Measurements from ENCODE around the gene LRMDA. TPM values are rescaled to one million over a fixed set of nuclear protein-coding genes. Genes with fewer than 3 reads are reported as not detected.
"Not testable (repeated sequence)": the region's sequence is repeated elsewhere in the genome, so short reads cannot be mapped to it uniquely, and the experiment has no call there.

The LRMDA gene
- total RNA-seq, 1 experiment from 2014 or later = not detected

DNA sequence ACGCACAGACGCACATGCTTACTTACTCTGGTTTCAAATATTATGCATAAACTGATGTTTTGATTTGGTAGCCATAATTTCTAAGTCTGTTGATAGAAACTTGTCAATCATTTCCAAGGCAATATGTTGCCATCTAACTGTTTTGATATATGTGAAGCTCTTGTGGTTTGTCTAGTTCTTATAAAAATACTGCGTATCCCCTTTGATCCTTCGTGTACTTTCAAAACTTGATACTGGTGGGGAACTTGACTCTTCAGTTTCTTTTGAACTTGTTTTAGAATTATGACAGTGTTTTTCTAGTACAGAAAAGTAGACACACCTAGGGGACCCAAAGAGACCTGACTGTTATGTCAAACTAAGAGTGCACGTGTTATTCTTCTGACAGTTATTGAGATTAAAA is 708.0 kb downstream of the LRMDA start:
- no peaks in the 10 kb centered on the region for H3K4me1 ChIP-seq (ENCODE audit: insufficient read depth, low read length, poor library complexity, severe bottlenecking)
- H3K36me3 ChIP-seq (ENCODE audit: insufficient read depth, low read length, poor library complexity, severe bottlenecking) = no peaks in the 10 kb centered on the region
- POLR2A ChIA-PET (ENCODE audit: low non-redundant PET) = no interaction called here
- CTCF ChIA-PET = no interaction called here
- no TSS peak for BruUV-seq (replicated peaks)
- H3K27me3 ChIP-seq (replicated peaks; ENCODE audit: insufficient read depth, low read depth, low read length, poor library complexity) = no peaks in the 10 kb centered on the region
- intact Hi-C loops (cut with micrococcal nuclease; ENCODE audit: unreplicated experiment) = no loop called here
- DNase-seq (ENCODE audit: low spot score) = no peak
- H3K9me3 ChIP-seq (ENCODE audit: low read depth, low read length, poor library complexity, severe bottlenecking) = no peaks in the 10 kb centered on the region
- no peak overlapping the region for H3K27ac ChIP-seq (ENCODE audit: low read depth, low read length, poor library complexity, severe bottlenecking)
- TF ChIP-seq, protein P1, sequence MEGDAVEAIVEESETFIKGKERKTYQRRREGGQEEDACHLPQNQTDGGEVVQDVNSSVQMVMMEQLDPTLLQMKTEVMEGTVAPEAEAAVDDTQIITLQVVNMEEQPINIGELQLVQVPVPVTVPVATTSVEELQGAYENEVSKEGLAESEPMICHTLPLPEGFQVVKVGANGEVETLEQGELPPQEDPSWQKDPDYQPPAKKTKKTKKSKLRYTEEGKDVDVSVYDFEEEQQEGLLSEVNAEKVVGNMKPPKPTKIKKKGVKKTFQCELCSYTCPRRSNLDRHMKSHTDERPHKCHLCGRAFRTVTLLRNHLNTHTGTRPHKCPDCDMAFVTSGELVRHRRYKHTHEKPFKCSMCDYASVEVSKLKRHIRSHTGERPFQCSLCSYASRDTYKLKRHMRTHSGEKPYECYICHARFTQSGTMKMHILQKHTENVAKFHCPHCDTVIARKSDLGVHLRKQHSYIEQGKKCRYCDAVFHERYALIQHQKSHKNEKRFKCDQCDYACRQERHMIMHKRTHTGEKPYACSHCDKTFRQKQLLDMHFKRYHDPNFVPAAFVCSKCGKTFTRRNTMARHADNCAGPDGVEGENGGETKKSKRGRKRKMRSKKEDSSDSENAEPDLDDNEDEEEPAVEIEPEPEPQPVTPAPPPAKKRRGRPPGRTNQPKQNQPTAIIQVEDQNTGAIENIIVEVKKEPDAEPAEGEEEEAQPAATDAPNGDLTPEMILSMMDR (conservative IDR thresholded peaks at IDR 0.05; ENCODE audit: low read depth, low read length) = no peak
- no peak for TF ChIP-seq EZH2 (IDR thresholded peaks at IDR 0.05; ENCODE audit: borderline replicate concordance, low read depth, low read length, poor library complexity, severe bottlenecking)
- no peak overlapping the region for H3K4me3 ChIP-seq (ENCODE audit: low read depth, low read length, poor library complexity, severe bottlenecking)

DNA sequence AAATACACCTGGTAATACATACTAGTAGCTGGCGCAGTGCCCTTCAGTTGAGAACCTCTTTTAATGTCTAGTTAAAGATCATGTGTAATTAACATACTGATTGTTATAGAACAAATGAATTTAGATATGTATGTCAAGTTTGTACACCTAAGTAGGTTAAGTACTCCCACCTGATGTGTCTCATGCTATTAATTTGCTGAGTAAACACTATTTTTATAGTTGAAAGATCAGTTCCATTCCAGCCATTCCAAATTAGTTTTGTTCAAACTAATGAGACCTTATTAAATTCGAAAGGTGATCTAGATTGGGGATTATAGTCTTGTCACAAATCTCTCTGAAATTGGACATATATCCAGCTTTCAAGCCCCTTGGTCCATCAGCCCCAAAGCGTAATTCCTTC is 710.0 kb downstream of the LRMDA start:
- TF ChIP-seq EZH2 (IDR thresholded peaks at IDR 0.05; ENCODE audit: borderline replicate concordance, low read depth, low read length, poor library complexity, severe bottlenecking) = no peak
- TF ChIP-seq, protein P1 (conservative IDR thresholded peaks at IDR 0.05; ENCODE audit: low read depth, low read length) = no peak
- intact Hi-C loops (cut with micrococcal nuclease; ENCODE audit: unreplicated experiment) = no loop called here
- Histone ChIP-seq H3K4me3 (ENCODE audit: low read depth, low read length, poor library complexity, severe bottlenecking) (no peak overlapping the region), H3K4me1 (ENCODE audit: insufficient read depth, low read length, poor library complexity, severe bottlenecking) (no peaks in the 10 kb centered on the region), H3K27me3 (replicated peaks; ENCODE audit: insufficient read depth, low read depth, low read length, poor library complexity) (no peaks in the 10 kb centered on the region), H3K27ac (ENCODE audit: low read depth, low read length, poor library complexity, severe bottlenecking) (no peak overlapping the region), H3K36me3 (ENCODE audit: insufficient read depth, low read length, poor library complexity, severe bottlenecking) (no peaks in the 10 kb centered on the region), H3K9me3 (ENCODE audit: low read depth, low read length, poor library complexity, severe bottlenecking) (no peaks in the 10 kb centered on the region)
- no peak for DNase-seq (ENCODE audit: low spot score)
- ChIA-PET CTCF (no interaction called here), POLR2A (ENCODE audit: low non-redundant PET) (no interaction called here)
- no TSS peak for BruUV-seq (replicated peaks)

DNA sequence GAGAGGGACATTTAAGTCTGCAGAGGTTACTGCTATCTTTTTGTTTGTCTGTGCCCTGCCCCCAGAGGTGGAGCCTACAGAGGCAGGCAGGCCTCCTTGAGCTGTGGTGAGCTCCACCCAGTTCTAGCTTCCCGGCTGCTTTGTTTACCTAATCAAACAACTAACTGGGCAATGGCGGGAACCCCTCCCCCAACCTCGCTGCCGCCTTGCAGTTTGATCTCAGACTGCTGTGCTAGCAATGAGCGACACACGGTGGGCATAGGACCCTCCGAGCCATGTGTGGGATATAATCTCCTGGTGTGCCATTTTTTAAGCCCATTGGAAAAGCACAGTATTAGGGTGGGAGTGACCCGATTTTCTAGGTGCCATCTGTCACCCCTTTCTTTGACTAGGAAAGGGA is 716.8 kb downstream of the LRMDA start:
- H3K27ac ChIP-seq (ENCODE audit: low read depth, low read length, poor library complexity, severe bottlenecking); H3K27me3 ChIP-seq (replicated peaks; ENCODE audit: insufficient read depth, low read depth, low read length, poor library complexity); intact Hi-C loops (cut with micrococcal nuclease; ENCODE audit: unreplicated experiment); POLR2A ChIA-PET (ENCODE audit: low non-redundant PET); DNase-seq (ENCODE audit: low spot score); CTCF ChIA-PET; H3K9me3 ChIP-seq (ENCODE audit: low read depth, low read length, poor library complexity, severe bottlenecking); BruUV-seq (replicated peaks); H3K4me1 ChIP-seq (ENCODE audit: insufficient read depth, low read length, poor library complexity, severe bottlenecking); H3K4me3 ChIP-seq (ENCODE audit: low read depth, low read length, poor library complexity, severe bottlenecking); H3K36me3 ChIP-seq (ENCODE audit: insufficient read depth, low read length, poor library complexity, severe bottlenecking): not testable (repeated sequence)

DNA sequence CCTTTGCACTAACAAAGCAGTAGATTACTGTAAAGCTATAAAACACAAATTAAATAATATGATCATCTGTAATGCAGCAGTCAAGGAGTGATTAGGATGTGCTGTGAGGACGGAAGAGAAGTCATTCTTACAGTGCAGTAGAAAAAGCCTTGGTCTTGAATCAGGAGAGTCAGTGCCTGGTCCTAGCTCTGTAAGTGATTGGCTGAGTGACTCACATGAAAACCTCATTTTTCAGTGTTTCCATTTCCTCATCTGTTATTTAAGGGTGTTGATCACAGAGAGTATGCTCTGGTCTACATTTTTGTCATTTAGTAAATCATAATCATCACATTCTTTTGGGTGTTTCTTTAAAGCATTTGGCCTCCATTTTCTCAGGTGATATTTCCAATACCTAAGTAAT is 717.8 kb downstream of the LRMDA start:
- no peak for TF ChIP-seq EZH2 (IDR thresholded peaks at IDR 0.05; ENCODE audit: borderline replicate concordance, low read depth, low read length, poor library complexity, severe bottlenecking)
- TF ChIP-seq, protein P1 (conservative IDR thresholded peaks at IDR 0.05; ENCODE audit: low read depth, low read length) = no peak
- no peak overlapping the region for H3K4me3 ChIP-seq (ENCODE audit: low read depth, low read length, poor library complexity, severe bottlenecking)
- H3K36me3 ChIP-seq (ENCODE audit: insufficient read depth, low read length, poor library complexity, severe bottlenecking) = no peaks in the 10 kb centered on the region
- no TSS peak for BruUV-seq (replicated peaks)
- no peak for DNase-seq (ENCODE audit: low spot score)
- intact Hi-C loops (cut with micrococcal nuclease; ENCODE audit: unreplicated experiment) = no loop called here
- no peaks in the 10 kb centered on the region for H3K27me3 ChIP-seq (replicated peaks; ENCODE audit: insufficient read depth, low read depth, low read length, poor library complexity)
- peaks cover 5% of the 10 kb centered on the region for H3K9me3 ChIP-seq (ENCODE audit: low read depth, low read length, poor library complexity, severe bottlenecking)
- ChIA-PET CTCF (no interaction called here), POLR2A (ENCODE audit: low non-redundant PET) (no interaction called here)
- no peaks in the 10 kb centered on the region for H3K4me1 ChIP-seq (ENCODE audit: insufficient read depth, low read length, poor library complexity, severe bottlenecking)
- no peak overlapping the region for H3K27ac ChIP-seq (ENCODE audit: low read depth, low read length, poor library complexity, severe bottlenecking)
